Ammon's horn (tissue), 1 donor: ENCODE results near the gene ARMC7.
"Not testable (repeated sequence)": the region's sequence is repeated elsewhere in the genome, so short reads cannot be mapped to it uniquely, and the experiment has no call there.

Experiments
- DNase-seq: peaks from one replicate; pipeline ENCODE4 v3.0.0-alpha.2; 2016; ENCODE audit warnings: low spot score

Gene ARMC7

DNA sequence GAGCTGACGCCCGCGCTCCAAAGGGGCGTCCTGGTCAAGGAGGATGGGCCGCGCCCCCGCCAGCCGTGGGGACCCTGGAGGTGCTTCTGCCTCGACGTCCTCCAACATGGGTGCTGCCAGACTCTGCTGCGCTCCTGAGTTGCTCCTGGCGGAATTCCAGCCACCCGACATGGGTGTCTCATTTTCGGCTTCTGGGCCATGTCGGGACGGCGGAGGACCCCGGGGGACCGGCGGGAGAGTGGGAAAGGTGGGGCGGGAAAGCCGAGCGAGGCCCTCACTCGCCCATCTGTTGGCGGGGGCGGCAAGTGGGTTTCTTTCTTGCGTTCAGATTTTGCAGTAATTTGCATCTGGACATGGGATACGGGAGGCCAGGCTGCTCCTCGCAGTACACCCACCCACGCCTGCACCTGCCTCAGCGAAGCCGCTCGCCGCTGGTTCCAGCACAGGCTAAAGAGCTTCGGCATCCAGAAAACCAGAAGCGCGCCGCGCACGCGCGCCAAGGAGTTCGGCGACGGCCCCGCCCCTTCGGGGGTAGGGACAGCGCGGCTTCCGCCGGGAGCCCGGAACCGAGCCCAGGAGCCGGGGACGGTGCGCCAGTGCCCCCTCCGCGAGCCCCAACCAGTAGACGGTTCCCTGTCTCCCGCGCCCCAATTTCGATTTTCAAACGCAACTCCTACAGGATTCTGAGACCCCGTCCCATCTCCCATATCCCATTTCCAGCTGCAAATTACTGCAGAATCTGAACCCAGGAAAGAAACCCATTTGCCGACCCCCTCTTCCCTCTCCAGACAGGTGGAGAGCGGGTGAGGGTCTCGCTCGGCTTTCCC, at the start of gene ARMC7:
ARMC7 (plus strand) TSS at position 563 of the 827 bp plus-strand sequence. CDS start 320 bp downstream, outside the sequence.
- peak; percentile 84 for DNase-seq

DNA sequence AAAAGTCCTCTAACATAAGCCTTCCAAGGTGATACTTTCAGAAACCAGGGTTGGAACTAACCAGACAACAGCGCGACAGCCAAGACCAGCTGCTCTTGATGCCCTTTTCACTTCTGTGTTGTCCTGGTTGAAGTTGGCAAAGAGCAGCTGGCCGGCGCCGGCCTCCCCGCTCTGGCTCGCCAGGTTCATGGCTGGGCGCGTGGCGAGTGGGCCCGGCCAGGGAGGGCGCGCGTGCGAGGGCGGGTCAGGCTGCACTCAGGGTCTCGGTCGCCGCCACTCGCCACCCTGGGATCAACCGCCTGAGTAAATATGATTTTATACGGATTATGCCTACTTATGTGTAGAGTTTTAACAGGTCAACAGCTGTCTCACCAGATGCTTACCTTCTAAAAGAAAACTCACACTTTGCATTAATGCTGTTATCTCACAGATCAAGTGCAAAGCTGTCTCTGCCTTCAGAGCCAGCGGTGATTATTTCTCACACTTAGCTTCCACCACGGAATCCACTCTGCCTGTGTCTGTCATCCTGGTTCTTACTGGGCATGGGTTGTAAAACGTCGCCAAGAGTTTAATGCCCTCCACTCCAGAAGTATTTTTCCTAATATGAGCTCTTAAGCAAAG, 49.2 kb upstream of the ARMC7 start:
- no peak for DNase-seq

DNA sequence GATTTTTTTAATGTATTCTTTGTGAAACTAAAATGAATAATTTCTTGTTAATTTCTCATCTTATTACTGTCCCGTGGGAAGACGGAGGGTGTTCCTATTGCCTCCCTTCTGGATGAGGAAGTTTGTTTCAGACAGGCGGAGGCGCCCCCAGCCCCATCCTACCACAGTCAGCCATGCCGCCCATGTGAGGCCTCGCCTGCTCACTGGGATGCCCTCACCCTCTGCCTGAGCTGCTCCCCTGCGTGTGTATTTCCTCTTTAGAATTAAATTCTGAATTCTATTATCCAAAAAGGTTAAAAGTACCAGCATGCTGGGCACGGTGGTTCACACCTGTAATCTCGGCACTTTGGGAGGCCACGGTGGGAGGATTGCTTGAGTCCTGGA, 48.7 kb upstream of the ARMC7 start:
- DNase-seq: no peak

DNA sequence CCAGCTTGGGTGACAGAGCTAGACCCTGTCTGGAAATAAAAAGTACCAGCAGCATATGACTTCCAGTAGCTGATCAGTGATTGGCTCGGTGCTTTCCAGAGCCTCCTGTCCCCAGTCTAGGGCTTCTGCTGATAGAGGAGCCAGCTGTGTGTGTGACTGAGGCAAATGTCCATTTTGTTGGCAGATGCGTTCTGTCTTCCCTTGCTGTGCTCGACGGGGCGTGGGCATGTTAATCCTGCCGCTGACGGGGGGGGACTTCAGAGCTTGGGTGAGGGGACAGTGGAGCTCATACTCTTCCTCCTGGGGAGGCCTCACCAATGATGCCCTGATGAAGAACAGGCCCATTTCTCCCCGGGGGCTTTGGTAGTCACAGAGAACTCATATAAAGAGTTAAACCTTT, 48.2 kb upstream of the ARMC7 start:
- DNase-seq: no peak

DNA sequence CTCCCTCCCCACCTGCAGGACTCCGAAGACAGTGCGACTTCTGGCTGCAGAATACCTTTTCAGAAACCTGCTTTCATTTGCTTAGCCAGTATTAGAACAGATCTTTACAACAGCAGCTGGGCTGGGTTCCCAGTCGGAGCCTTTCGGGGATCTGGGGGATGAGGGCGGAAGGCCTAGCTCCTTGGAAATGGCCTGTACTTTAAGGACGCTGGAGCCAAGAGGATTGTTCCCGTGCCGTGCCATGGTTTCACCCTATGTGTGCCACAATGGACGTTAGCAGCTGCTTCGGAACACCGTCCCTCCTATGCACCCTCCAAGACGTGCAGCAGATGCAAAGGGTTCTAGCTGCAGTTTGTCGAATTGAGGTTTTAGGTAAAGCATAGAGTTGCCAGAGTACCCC, 46.6 kb upstream of the ARMC7 start:
- no peak for DNase-seq

DNA sequence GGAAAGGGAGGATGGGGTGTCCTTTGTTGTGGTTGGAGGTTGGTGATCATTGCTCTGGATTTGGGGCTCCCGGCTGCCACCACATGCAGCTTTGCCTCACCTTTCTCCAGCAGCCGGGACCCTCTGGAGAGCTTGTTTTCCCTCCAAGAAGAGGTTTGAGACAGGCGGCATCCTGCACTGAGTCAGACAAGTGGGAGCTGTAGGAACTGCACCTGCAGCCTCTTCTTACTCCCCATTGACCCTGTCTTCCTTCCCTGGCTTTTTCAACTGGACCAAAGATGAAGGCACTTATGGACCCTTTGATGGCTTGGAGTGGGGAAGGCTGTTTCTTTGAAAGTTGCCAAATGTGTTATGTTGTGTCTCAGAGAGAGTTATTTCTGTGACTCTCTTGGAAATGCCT, 46.1 kb upstream of the ARMC7 start:
- no peak for DNase-seq

DNA sequence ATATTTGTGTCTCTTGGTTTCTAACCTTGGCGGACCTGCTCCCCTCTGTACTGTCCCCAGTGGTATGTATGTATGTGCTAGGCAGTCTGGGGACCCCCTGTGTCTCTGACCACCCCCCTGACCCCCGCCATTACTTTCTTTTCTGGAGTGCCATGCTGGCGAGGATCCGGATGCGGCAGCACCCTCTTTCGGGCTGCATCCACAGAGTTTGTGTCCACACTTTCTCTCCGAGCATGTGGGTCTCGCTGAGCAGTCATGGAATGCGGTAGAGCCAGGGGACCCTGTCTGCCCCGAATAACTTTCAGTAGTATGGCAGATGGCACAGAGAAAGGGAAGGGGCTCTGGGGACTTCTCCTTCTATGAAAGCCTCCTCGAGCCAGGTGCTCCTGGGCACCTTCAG, 45.7 kb upstream of the ARMC7 start:
- no peak for DNase-seq

DNA sequence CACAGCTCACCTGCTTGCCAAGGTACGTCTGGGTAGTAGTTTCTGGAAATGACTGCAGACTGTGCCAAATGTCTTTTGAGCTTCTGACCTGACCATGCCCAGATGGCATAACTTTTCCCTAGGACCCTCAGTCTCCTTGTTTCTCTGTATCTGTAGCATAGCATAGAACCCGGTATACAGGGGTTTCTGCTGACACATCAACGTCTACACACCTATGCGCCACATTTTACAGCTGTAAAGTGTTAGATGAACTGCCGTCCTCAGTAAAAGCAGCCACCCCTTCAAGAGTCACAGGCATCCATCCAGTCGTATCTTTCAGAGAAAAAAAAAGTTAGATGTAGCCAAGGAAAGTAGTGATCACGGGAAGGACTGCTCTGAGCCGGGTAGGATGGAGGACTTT, 45.3 kb upstream of the ARMC7 start:
- DNase-seq: no peak

DNA sequence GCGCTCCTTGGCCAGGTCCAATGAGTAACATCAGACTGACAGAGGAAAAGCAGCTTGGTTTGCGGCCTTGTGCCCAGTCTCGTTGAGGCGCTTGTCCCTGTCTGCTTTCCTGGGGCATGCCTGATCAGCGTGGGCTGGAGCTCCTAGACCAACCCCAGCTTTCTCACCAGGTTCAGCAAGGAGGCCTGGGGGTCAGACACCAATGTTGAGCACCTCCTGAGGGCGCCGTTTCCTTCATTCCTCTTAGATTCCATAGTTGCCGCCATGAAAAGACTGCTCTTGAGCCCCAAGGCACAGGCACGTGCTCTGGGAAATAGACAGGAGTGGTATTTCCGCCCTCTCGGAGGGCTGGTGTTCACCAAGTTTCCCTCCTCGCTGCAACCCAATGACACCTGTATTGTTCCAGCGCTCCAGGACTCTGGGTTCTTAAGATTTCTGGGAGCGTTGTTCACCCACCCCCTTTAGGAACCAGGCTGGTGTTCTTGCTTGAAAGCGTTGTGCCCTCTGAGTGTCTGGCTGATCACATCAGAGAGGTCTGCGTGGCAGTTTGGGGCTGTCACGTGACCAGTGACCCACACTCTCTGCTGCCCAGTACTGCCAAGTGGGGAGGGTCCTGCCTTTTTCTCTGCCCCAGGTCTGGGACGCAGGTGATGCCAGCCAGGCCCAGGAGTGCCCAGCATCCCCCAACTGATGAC, 44.8 kb upstream of the ARMC7 start:
- DNase-seq: no peak

DNA sequence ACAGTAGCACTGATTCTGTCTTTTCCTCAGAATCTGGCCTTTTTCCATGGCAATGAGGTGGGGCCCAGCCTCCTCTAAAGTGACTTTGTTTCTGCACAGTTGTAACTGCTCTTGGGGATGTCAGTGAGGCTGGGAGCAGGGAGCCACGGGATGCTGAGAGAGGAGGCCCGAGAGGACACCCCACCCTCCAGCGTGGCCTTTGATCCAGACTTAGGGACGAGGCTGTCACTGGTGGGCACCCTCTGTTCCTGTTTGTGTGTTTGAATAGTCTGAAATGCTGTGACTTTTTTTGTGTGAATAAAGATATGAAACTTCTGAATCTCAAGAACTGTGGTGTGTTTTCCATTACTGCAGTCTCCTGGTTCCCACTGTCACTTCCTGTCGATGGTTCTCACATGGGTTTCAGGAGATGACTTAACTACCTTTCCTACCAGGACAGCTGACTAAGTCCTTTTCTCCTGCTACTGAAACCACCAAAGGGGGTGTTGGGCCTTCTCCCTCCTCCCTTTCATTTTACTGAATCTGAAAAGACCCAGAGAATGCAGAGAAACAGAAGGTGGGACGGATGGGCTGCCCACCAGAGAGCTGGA, 44.1 kb upstream of the ARMC7 start:
- DNase-seq: no peak

DNA sequence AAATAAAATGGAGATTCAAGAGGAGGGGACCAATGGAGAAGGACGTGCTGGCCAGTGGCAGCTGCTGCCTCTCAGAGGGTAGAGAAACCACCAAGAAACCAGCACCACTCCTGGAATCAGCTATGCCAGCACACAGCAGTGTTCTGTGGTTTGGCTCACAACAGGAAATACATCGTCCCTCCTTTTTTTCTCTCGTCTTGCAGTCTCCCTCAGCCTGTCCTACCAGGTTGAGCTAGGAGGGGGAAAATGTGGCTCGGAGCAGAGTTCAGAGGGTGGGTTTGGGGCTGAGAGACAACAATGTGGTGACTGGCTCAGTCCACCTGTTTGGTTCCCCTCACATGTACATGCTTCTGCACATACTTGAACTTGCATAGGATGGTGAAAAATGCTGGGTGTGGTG, 41.9 kb upstream of the ARMC7 start:
- no peak for DNase-seq

DNA sequence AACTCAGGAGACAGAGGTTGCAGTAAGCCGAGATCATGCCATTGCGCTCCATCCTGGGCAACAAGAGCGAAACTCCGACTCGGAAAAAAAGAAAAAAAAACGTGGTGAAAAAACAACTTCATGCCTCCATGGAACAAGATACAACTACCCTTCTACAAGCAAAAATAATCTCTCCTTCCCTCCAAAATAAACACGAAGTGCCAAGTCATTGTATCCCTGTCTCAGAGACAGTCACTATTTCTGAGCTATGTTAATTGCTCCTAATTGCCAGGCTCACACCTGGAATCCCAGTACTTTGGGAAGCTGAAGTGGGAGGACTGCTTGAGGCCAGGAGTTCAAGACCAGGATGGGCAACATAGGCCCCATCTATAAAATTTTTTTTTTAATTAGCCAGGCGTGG, 41.0 kb upstream of the ARMC7 start:
- DNase-seq: no peak

DNA sequence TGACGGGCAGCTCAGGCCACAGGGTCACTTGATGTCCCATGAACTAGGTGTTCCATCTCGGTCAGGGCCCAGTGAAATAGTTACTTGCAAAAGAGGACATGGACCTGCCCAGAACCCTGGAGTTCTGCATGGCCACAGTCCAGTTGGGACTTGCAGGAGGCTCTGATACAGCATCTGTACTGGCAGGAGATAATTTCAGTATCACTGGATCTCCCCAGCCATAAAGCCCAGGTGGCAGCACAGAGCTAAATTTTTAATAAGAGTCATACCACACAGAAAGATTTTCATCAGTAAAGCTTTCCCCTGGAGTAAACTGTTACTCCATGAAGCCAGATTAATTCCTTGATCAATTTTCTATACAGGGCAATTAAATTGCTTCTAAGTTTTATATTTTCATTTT, 40.0 kb upstream of the ARMC7 start:
- no peak for DNase-seq

DNA sequence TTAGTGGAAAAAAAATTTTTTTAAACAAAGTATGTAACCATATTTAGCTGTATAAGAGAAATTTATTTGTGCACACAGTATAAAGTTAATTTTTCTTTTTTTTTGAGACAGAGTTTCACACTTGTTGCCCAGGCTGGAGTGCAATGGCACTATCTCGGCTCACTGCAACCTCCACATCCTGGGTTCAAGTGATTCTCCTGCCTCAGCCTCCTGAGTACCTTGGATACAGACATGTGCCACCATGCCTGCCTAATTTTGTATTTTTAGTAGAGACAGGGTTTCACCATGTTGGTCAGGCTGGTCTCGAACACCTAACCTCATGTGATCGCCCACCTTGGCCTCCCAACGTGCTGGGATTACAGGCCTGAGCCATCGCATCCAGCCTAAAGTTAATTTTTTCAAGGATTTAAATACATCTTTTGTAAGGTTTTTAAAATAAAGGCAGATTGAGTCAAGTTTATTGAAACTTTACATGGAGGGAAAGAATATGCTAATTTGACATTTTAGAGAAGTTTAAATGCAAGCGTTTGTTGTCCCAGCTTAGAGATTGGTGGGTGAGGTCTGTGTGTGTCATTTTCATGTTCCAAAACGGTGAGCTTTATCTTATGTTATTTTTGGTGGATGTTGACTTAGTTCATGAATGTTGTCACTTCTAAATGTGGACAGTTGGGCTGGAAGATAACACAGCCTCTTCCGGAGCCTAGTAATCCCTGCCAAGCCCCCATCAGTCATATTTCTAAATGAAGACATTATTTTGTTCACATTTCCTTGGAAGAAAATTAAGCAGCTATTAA, 38.1 kb upstream of the ARMC7 start:
- not testable (repeated sequence) for DNase-seq

DNA sequence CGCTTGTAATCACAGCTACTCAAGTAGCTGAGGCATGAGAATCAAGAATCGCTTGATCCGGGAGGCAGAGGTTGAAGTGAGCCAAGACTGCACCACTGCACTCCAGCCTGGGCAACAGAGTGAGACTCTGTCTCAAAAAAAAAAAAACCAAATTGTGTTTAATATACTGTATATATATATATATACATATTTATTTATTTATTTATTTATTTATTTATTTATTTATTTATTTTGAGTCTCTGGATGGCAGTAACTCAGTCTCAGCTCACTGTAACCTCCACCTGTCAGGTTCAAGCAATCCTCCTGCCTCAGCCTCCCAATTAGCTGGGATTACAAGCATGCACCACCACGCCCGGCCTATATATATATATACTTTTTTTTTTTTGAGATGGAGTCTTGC, 36.9 kb upstream of the ARMC7 start:
- DNase-seq: not testable (repeated sequence)

DNA sequence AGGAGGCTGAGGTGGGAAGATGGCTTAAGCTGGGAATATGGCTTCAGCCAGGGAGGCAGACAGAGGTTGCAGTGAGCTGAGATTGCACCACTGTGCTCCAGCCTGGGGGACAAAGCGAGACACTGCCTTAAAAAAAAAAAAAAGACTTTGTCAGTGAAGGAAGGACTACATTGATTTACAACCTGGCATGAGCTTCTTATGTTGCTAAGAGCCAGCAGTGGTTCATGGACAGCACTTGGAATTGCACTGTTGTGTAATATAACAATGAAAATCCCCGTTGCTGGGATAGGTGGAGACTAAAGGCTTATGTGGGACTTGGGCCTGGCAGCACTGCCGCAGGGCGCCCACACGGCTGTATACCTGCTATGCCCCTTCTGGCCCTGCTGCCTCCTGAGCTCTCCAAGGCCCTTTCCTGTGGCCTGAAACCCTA, 36.1 kb upstream of the ARMC7 start:
- DNase-seq: no peak

DNA sequence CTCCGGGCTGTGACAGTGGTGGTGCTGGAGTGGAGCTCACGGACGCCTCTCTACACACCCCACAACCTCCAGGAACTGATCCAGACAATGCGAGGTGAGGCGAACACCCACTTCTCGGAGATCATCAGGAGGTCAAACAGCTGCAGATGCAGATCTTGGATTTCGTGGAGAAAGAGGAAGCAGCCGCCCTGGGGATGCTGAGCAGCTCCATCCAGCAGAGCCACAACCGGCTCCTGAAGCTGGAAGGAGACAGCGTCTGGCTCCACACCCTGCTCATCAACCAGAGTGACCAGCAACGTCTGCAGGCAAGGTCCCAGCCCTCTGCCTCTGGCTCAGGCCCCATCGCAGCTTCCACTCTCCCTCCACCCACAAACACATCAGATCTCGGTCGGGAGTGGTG, 35.2 kb upstream of the ARMC7 start:
- DNase-seq: no peak

DNA sequence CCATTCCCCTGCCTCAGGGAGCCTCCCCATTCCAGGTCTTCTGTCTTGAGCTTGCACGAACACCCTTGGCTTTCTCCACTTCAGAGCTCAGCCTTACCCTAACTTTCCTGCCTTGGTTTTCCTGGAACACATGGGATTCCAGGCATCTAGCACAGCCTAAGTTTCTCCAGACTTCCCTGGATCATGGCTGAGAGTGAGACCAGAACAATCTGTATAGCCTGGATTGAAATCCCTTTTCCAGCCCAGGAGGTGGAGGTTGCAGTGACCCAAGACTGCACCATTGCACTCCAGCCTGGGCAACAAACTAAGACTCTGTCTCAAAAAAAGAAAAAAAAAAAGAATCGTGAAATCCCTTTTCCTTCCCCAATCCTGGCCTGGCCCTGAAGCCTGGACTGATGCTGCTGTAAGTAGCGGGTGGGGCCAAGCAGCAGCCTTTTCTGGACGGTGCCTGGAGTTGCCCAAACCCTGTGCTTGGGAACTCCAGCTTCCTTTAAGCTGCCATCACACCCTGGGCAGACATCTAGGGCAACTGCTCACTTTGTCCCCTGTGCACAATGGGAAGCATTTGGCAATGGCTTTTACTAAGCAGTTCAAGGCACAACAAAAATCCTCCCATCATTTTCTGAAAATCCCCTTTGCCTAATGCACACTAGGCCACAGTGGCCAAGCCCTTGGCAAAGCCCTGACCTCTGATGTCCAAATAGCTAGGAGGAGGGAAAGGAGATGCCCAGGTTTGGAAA, 34.0 kb upstream of the ARMC7 start:
- no peak for DNase-seq

DNA sequence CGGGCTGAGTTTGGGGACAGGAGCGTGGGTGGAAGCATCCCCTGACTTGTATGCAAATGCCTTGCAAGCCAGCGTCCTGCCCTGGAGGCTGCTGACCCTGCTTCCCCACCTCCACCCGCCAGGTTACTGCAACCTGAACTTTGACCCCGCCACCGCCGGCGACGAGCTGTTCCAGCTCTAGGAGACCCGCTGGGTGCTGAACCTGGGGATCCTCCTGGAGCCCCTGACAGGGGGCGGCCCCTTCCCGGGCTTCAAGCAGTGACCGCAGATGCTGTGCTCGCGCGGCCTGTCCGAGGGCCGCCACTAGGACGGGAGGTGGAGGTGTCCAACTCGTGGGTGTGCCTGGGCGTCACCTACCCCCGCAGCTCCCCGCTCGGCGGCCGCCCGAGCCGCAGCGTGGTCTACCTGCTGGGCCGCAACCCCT, 32.7 kb upstream of the ARMC7 start:
- DNase-seq: no peak

DNA sequence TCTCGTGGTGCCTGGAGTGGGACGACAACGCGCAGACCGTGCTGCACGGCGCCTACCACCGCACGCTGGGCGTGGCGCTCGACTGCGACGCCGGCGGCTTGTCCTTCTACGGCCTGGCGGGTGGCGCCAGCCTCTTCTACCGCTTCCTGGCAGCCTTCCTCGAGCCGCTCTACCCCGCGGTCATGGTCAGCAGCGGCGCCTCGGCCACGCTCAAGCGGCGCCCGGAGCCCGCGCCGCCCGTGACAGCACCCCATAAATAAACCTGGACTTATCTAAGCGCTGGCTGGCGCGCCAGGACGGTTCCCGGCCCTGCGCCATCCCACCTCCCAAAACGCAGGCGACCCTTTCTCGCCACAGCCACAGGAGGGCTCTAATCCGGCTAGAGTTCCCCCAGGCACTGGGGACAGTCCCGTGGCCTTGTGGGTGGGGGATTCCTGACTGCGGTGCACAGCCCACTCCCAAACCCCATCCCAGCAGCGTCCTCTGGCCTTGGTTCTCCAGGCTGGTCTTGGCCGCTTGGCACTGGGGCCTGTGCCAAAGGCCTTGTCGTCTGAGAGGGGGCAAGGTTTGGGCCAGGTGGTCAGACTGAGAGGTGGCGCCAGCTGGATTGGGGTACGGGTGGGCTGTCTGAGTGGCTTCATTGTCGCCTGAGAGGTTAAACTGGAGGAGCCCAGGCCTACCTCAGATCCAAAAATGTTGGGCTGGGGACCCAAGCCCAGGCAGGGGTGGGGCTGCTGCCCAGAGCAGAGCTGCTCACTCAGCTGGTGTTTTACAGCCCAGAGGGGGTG, 32.1 kb upstream of the ARMC7 start:
- DNase-seq: peak; percentile 75
